PC-9 (cell line): ENCODE measurements around the gene NIBAN1.

Source experiments
- CTCF ChIP-seq: fragments of 200-600 bp; sonication (generic); conservative IDR thresholded peaks from 2 replicates; pipeline ENCODE4 v1.6.1; 2017; ENCODE audit warnings: mixed run types, antibody characterized with exemption, mild to moderate bottlenecking, moderate library complexity
- EZH2 ChIP-seq: fragments of 200-600 bp; sonication (generic); IDR thresholded peaks from 2 replicates; pipeline ENCODE4 v1.8.0; 2017; ENCODE audit warnings: antibody characterized with exemption, low read depth

- TF ChIP-seq CTCF (no peak), EZH2 (no peak)
Observed at GRCh38 chr1:184931566-184931965, 42.7 kb downstream of the NIBAN1 start.
